Neuronal stem cell (in vitro differentiated cells): ENCODE results near the gene BMP6.

Experiments
- DNase-seq: peaks from one replicate; pipeline ENCODE4 v3.0.0-alpha.2; 2013; ENCODE audit warnings: low spot score
- H2AFZ ChIP-seq: one replicate; pipeline ENCODE4 v1.6.1; 2013; ENCODE audit warnings: mild to moderate bottlenecking, low read length, inconsistent platforms
- H2AK5ac ChIP-seq: 2 replicates; pipeline ENCODE4 v1.6.1; 2013; ENCODE audit warnings: low read depth, mild to moderate bottlenecking, inconsistent platforms, low read length, moderate library complexity, mixed read lengths
- H2BK120ac ChIP-seq: 2 replicates; pipeline ENCODE4 v1.6.1; 2013; ENCODE audit warnings: low read depth, mild to moderate bottlenecking, inconsistent platforms, low read length, moderate library complexity, mixed read lengths
- H2BK12ac ChIP-seq: one replicate; pipeline ENCODE4 v1.6.1; 2013; ENCODE audit warnings: low read length, inconsistent platforms
- H2BK15ac ChIP-seq: 2 replicates; pipeline ENCODE4 v1.6.1; 2013; ENCODE audit warnings: mild to moderate bottlenecking, low read length, inconsistent platforms, mixed read lengths
- H2BK5ac ChIP-seq: one replicate; pipeline ENCODE4 v1.6.1; 2013; ENCODE audit warnings: inconsistent platforms, mild to moderate bottlenecking, low read length, moderate library complexity
- H3K14ac ChIP-seq: one replicate; pipeline ENCODE4 v1.6.1; 2013; ENCODE audit warnings: low read length, inconsistent platforms
- H3K18ac ChIP-seq: 2 replicates; pipeline ENCODE4 v1.6.1; 2013; ENCODE audit warnings: low read length, inconsistent platforms
- H3K23ac ChIP-seq: 2 replicates; pipeline ENCODE4 v1.6.1; 2013; ENCODE audit warnings: low read depth, mild to moderate bottlenecking, mixed read lengths, low read length, inconsistent platforms; ENCODE audit not compliant: poor library complexity
- H3K27ac ChIP-seq: replicated peaks from 3 replicates; pipeline ENCODE4 v1.5.1; 2013; ENCODE audit warnings: low read length, inconsistent platforms
- H3K27me3 ChIP-seq, 3 experiments: 2 replicates each; pipeline ENCODE4 v1.6.1; 2013; ENCODE audit warnings: low read length in 3 of 3, mild to moderate bottlenecking in 2 of 3, inconsistent platforms in 1 of 3, low read depth in 1 of 3, mixed read lengths in 1 of 3, moderate library complexity in 1 of 3; ENCODE audit not compliant: control insufficient read depth in 3 of 3, insufficient read depth in 3 of 3
- H3K36me3 ChIP-seq, 2 donors: replicated peaks in 1 of 2; 2 replicates each; pipeline ENCODE4 v1.6.1; 2013; ENCODE audit warnings: low read length in 2 of 2; ENCODE audit not compliant: control insufficient read depth in 2 of 2, insufficient read depth in 2 of 2
- H3K4ac ChIP-seq: 2 replicates; pipeline ENCODE4 v1.6.1; 2013; ENCODE audit warnings: inconsistent platforms, mild to moderate bottlenecking, low read length, moderate library complexity
- H3K4me1 ChIP-seq, 2 donors: 1 replicate in 1 of 2; 2 replicates in 1 of 2; pipeline ENCODE4 v1.6.1; 2013; ENCODE audit warnings: low read length in 2 of 2, low read depth in 1 of 2; ENCODE audit not compliant: control insufficient read depth in 2 of 2, insufficient read depth in 1 of 2
- H3K4me2 ChIP-seq: one replicate; pipeline ENCODE4 v1.6.1; 2013; ENCODE audit warnings: mild to moderate bottlenecking, low read length, inconsistent platforms; ENCODE audit not compliant: insufficient read depth, poor library complexity, severe bottlenecking
- H3K4me3 ChIP-seq, 2 donors: 2 replicates each; pipeline ENCODE4 v1.5.1; 2013; ENCODE audit warnings: low read length in 2 of 2, mild to moderate bottlenecking in 2 of 2, inconsistent platforms in 1 of 2, moderate library complexity in 1 of 2
- H3K79me1 ChIP-seq: one replicate; pipeline ENCODE4 v1.6.1; 2013; ENCODE audit warnings: low read depth, mild to moderate bottlenecking, inconsistent platforms, low read length, moderate library complexity
- H3K9ac ChIP-seq: one replicate; pipeline ENCODE4 v1.6.1; 2013; ENCODE audit warnings: mild to moderate bottlenecking, low read depth, low read length, inconsistent platforms; ENCODE audit not compliant: poor library complexity
- H3K9me3 ChIP-seq, 2 donors: replicated peaks in 1 of 2; 2 replicates each; pipeline versions ENCODE3 to v1.6.1; 2013; ENCODE audit warnings: low read length in 2 of 2, mild to moderate bottlenecking in 2 of 2, inconsistent platforms in 1 of 2, low read depth in 1 of 2, mixed read lengths in 1 of 2, moderate library complexity in 1 of 2; ENCODE audit not compliant: control insufficient read depth in 2 of 2, insufficient read depth in 1 of 2
- H4K8ac ChIP-seq: one replicate; pipeline ENCODE4 v1.6.1; 2013; ENCODE audit warnings: low read depth, mild to moderate bottlenecking, inconsistent platforms, low read length, moderate library complexity
- H4K91ac ChIP-seq: one replicate; pipeline ENCODE4 v1.6.1; 2013; ENCODE audit warnings: low read length, low read depth, mild to moderate bottlenecking, inconsistent platforms; ENCODE audit not compliant: poor library complexity
- WGBS, 2 donors: extraction: QIAGEN DNeasy Blood & Tissue Kit; methylation state at CpG; one replicate each; pipeline ENCODE4 v1.1.7; 2013; ENCODE audit warnings: missing lambda C conversion rate in 2 of 2, mixed read lengths in 1 of 2; ENCODE audit not compliant: insufficient read length in 2 of 2, insufficient replicate concordance in 1 of 2; ENCODE audit errors: extremely low coverage in 2 of 2; 5-methylcytosine and 5-hydroxymethylcytosine counted together

Gene BMP6

GRCh38 chr6:7684076-7684475 lies 41.8 kb upstream of the BMP6 start:
- no peak overlapping the region for H2AK5ac ChIP-seq
- no peak overlapping the region for H4K8ac ChIP-seq
- H3K4ac ChIP-seq = no peak overlapping the region
- no peaks in the 10 kb centered on the region for H3K36me3 ChIP-seq
- no peak overlapping the region for H3K4me2 ChIP-seq
- no peak overlapping the region for H3K18ac ChIP-seq
- no peak overlapping the region for H4K91ac ChIP-seq
- no peak overlapping the region for H2BK12ac ChIP-seq
- H3K9me3 ChIP-seq = no peaks in the 10 kb centered on the region
- no peak overlapping the region for H2AFZ ChIP-seq
- no peak overlapping the region for H3K27ac ChIP-seq
- no peaks in the 10 kb centered on the region for H3K79me1 ChIP-seq
- no peak overlapping the region for H3K14ac ChIP-seq
- H3K23ac ChIP-seq = no peak overlapping the region
- H2BK120ac ChIP-seq = no peak overlapping the region
- H3K4me1 ChIP-seq = peaks cover 0 to 2% of the 10 kb centered on the region in 2 donors
- no peak for DNase-seq
- no peak overlapping the region for H2BK5ac ChIP-seq
- H2BK15ac ChIP-seq = no peak overlapping the region
- peaks cover 0 to 22% (median 0%) of the 10 kb centered on the region in 3 experiments for H3K27me3 ChIP-seq
- no peak overlapping the region for H3K9ac ChIP-seq
- no CpG with 5 or more reads among the region's 1 CpG for WGBS, 2 donors
- H3K4me3 ChIP-seq = no peak overlapping the region

DNA sequence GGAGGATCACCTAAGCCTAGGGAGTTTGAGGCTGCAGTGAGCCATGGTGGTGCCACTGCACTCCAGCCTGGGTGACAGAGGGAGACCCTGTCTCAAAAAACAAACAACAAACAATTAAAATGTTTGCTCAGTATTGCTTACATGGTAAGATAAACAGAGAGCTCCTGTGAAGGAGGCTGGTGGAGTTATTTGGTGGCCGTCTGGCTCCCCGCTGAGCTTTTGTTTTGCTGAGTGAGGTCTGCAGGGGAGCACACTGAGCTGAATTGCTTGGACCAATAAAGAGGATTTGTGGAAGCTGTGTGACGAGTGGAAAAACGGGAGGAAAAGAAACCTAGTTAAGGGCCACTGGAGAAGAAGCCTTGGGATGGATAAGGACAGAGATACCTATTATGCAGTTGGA lies 41.1 kb upstream of the BMP6 start:
- H4K91ac ChIP-seq = no peak overlapping the region
- H3K27ac ChIP-seq = no peak overlapping the region
- no peak overlapping the region for H2BK15ac ChIP-seq
- no peak overlapping the region for H3K4me2 ChIP-seq
- H2AFZ ChIP-seq = no peak overlapping the region
- no peak overlapping the region for H3K9ac ChIP-seq
- DNase-seq = peak; percentile 23
- H2BK12ac ChIP-seq = no peak overlapping the region
- no peak overlapping the region for H2BK5ac ChIP-seq
- no peaks in the 10 kb centered on the region for H3K36me3 ChIP-seq
- H3K14ac ChIP-seq = no peak overlapping the region
- H3K23ac ChIP-seq = no peak overlapping the region
- no peaks in the 10 kb centered on the region for H3K9me3 ChIP-seq
- H3K4me3 ChIP-seq = no peak overlapping the region
- H3K4ac ChIP-seq = no peak overlapping the region
- H4K8ac ChIP-seq = no peak overlapping the region
- no peak overlapping the region for H2BK120ac ChIP-seq
- H2AK5ac ChIP-seq = no peak overlapping the region
- H3K27me3 ChIP-seq = peaks cover 0 to 19% (median 0%) of the 10 kb centered on the region in 3 experiments
- H3K18ac ChIP-seq = no peak overlapping the region
- H3K4me1 ChIP-seq = peaks cover 0 to 2% of the 10 kb centered on the region in 2 donors
- no CpG with 5 or more reads among the region's 4 CpGs for WGBS, 2 donors
- no peaks in the 10 kb centered on the region for H3K79me1 ChIP-seq

- no peak overlapping the region for H3K9ac ChIP-seq
- no peak overlapping the region for H2BK12ac ChIP-seq
- no peaks in the 10 kb centered on the region for H3K36me3 ChIP-seq
- H3K14ac ChIP-seq = no peak overlapping the region
- H3K4ac ChIP-seq = no peak overlapping the region
- H4K8ac ChIP-seq = no peak overlapping the region
- H3K4me3 ChIP-seq = no peak overlapping the region
- H2BK15ac ChIP-seq = no peak overlapping the region
- H3K4me2 ChIP-seq = no peak overlapping the region
- H3K27ac ChIP-seq = no peak overlapping the region
- no peak overlapping the region for H2BK120ac ChIP-seq
- H3K27me3 ChIP-seq = peaks cover 0 to 14% (median 0%) of the 10 kb centered on the region in 3 experiments
- H2BK5ac ChIP-seq = no peak overlapping the region
- H3K18ac ChIP-seq = no peak overlapping the region
- H2AFZ ChIP-seq = no peak overlapping the region
- H2AK5ac ChIP-seq = no peak overlapping the region
- no peak overlapping the region for H4K91ac ChIP-seq
- no CpG with 5 or more reads among the region's 1 CpG for WGBS, 2 donors
- no peaks in the 10 kb centered on the region for H3K79me1 ChIP-seq
- H3K9me3 ChIP-seq = no peaks in the 10 kb centered on the region
- H3K23ac ChIP-seq = no peak overlapping the region
- no peak for DNase-seq
- peaks cover 0 to 2% of the 10 kb centered on the region in 2 donors for H3K4me1 ChIP-seq
Observed at GRCh38 chr6:7685276-7685675, 40.6 kb upstream of the BMP6 start.

DNA sequence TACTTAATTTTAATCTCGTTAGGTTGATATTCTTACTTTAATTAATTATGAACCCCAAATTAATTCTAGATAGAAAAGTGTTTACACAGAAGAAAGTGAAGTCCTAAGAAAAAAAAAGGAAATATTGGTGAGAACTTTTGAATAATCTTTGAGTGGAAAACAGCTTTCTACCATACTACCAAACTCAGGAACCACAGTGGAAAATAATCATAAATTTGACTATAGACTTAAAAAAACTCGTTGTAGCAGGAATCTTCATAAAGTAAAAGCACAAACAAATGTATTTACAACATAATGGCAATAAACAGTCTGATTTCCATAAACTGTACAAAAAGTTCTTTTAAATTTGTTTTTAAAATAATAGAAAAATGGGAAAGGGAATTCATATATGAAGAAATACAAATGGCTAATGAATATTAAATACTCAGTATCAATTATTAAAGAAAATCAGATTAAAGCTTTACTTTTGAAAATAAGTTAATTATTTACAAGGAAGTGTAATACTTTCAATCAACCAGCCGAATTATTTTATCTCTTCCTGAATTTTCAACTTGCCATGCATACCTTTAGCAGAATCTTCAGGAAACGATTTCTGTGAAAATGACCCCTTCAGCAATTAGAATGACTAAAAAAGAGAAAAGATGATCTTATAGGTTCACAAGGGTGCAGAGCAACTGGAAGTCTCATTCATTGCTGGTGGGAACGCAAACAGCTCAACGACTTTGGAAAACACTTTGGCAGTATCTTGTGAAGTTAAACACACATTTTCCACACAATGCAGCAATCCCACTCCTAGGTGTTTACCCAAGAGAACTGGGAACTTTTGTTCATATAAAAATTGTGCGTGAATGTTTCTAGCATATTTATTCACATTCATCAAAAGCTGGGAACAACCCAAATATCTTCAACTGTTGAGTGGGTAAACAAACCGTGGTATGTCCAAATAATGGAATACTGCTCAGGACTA lies 38.5 kb upstream of the BMP6 start:
- no peak overlapping the region for H3K18ac ChIP-seq
- H3K14ac ChIP-seq = no peak overlapping the region
- no peak overlapping the region for H2BK120ac ChIP-seq
- no peak for DNase-seq
- no peak overlapping the region for H2BK15ac ChIP-seq
- no peaks in the 10 kb centered on the region for H3K79me1 ChIP-seq
- no CpG with 5 or more reads among the region's 8 CpGs for WGBS, 2 donors
- no peak overlapping the region for H3K4me2 ChIP-seq
- H2BK5ac ChIP-seq = no peak overlapping the region
- no peak overlapping the region for H4K91ac ChIP-seq
- H3K36me3 ChIP-seq = no peaks in the 10 kb centered on the region
- H3K4me1 ChIP-seq = peaks cover 0 to 5% of the 10 kb centered on the region in 2 donors
- no peak overlapping the region for H3K23ac ChIP-seq
- H3K27ac ChIP-seq = no peak overlapping the region
- no peak overlapping the region for H2BK12ac ChIP-seq
- H3K27me3 ChIP-seq = peaks cover 0 to 4% (median 0%) of the 10 kb centered on the region in 3 experiments
- no peak overlapping the region for H3K4ac ChIP-seq
- no peaks in the 10 kb centered on the region for H3K9me3 ChIP-seq
- no peak overlapping the region for H3K9ac ChIP-seq
- no peak overlapping the region for H3K4me3 ChIP-seq
- no peak overlapping the region for H2AFZ ChIP-seq
- no peak overlapping the region for H2AK5ac ChIP-seq
- H4K8ac ChIP-seq = no peak overlapping the region
